Tibial nerve (tissue), 4 donors: ENCODE measurements around the gene NID1.

Experiments
- CTCF ChIP-seq, 5 experiments: fragments of 200-600 bp in 3 of 5; fragments of 450-650 bp in 2 of 5; sonication (generic) in 3 of 5; IDR thresholded peaks; one replicate each; pipeline ENCODE4 v1.5.1; 2016 to 2019; ENCODE audit warnings: antibody characterized with exemption in 5 of 5, mild to moderate bottlenecking in 3 of 5, moderate library complexity in 2 of 5
- EP300 ChIP-seq, 2 donors: sonication (generic); formaldehyde crosslinking; IDR thresholded peaks; one replicate each; pipeline ENCODE4 v1.6.1; 2017; ENCODE audit warnings: antibody characterized with exemption in 2 of 2, mild to moderate bottlenecking in 1 of 2
- POLR2A ChIP-seq, 2 donors: fragments of 450-650 bp; IDR thresholded peaks; one replicate each; pipeline ENCODE4 v1.6.1; 2017; ENCODE audit warnings: antibody characterized with exemption in 2 of 2, mild to moderate bottlenecking in 2 of 2, moderate library complexity in 2 of 2

DNA sequence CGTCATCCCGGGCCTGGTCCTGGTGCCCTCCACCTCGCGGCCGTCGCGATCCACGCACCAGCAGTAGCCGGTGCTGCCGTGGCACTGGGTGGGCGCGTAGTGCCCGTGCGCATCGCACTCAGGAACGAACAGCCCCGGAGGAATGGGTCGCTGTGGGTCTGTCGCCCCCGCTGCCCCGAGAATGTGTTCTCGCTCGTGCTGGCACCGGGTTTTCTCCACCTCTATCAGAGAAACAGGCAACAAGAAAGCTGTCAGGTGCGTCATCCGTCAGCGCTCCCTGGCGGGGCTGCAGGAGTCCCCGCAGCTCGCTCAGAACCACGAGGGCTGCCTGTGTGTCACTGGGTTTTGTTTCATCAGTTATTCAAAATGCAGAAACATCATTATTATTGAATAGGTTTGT is 71.2 kb downstream of the NID1 start:
- no peak for TF ChIP-seq CTCF (IDR thresholded peaks at IDR 0.05)
- TF ChIP-seq POLR2A (IDR thresholded peaks at IDR 0.05) = no peak
- TF ChIP-seq EP300 (IDR thresholded peaks at IDR 0.05) = no peak
